Right lobe of liver (tissue), 6 donors: ENCODE data around the gene IGFBP5. TPM values are rescaled to one million over a fixed set of nuclear protein-coding genes. Genes with fewer than 3 reads are reported as not detected.

Experiments used
- ATAC-seq, 4 donors: fragments of 200-7000 bp; cut with Tn5 transposase; one replicate each; pipeline ENCODE4 v1.9.1; 2020; ENCODE audit warnings: mild to moderate bottlenecking in 4 of 4, moderate library complexity in 4 of 4
- DNase-seq, 3 donors: peaks; one replicate each; pipeline ENCODE4 v3.0.0-alpha.2; 2020
- H3K27ac ChIP-seq, 3 donors: fragments of 200-600 bp; one replicate each; pipeline ENCODE4 v1.8.0; 2022
- H3K27me3 ChIP-seq, 2 donors: fragments of 200-600 bp; one replicate each; pipeline ENCODE4 v1.8.0; 2022
- H3K36me3 ChIP-seq, 4 donors: fragments of 200-600 bp; sonication (generic) in 1 of 4; one replicate each; pipeline versions ENCODE4 v1.5.1 to v1.8.0; 2017 to 2022; ENCODE audit warnings: control low read depth in 1 of 4
- H3K4me1 ChIP-seq, 4 donors: fragments of 200-600 bp; sonication (generic) in 1 of 4; one replicate each; pipeline versions ENCODE4 v1.5.1 to v1.8.0; 2017 to 2022; ENCODE audit warnings: control low read depth in 1 of 4
- H3K4me3 ChIP-seq, 3 donors: fragments of 200-600 bp; one replicate each; pipeline ENCODE4 v1.8.0; 2022
- H3K9me3 ChIP-seq, 4 donors: fragments of 200-600 bp; sonication (generic) in 1 of 4; one replicate each; pipeline versions ENCODE4 v1.5.1 to v1.8.0; 2017 to 2022; ENCODE audit warnings: control low read depth in 1 of 4
- CTCF ChIP-seq, 4 donors: fragments of 200-600 bp in 3 of 4; fragments of 450-650 bp in 1 of 4; IDR thresholded peaks; one replicate each; pipeline versions ENCODE4 v1.5.1 to v1.8.0; 2016 to 2022; ENCODE audit warnings: antibody characterized with exemption in 4 of 4, mild to moderate bottlenecking in 2 of 4
- POLR2A ChIP-seq: fragments of 450-650 bp; IDR thresholded peaks from one replicate; pipeline ENCODE4 v1.6.1; 2017; ENCODE audit warnings: antibody characterized with exemption, mild to moderate bottlenecking
- WGBS: methylation state at CpG from one replicate; pipeline ENCODE4 v1.1.6; 2018; ENCODE audit warnings: low coverage, low lambda C conversion rate; ENCODE audit not compliant: insufficient coverage; ENCODE audit errors: missing lambda C conversion rate; 5-methylcytosine and 5-hydroxymethylcytosine counted together
- intact Hi-C, 2 donors: fragments of 100-400 bp; cut with DNase I; formaldehyde crosslinking; loops; one replicate each; pipeline versions ENCODE4 v1.11.2 to v1.14.1; 2022
- total RNA-seq, 6 experiments: library from RNA; depleted of rRNA in 2 of 6; stranded (reverse); fragments of >200 nt in 2 of 6; fragmentation: NEBNext Ultra II Directional in 3 of 6; extraction: Animal tissue kit (Norgen Biotek cat#: 25700) in 3 of 6; gene quantifications; one replicate each; pipeline versions ENCODE4 v1.1.0 to v1.2.4, GENCODE V29; 2016 to 2023
- donor health status: DM: no; HTN: yes; CAD: no.
- donor health status: DM: no; HTN: no; CAD: no.
- donor health status: DM: no; HTN: no; CAD: no.
- donor health status: DM: no; HTN: yes; CAD: no.
- donor health status: DM: no; HTN: yes; CAD: no.

Gene IGFBP5
- total RNA-seq, 6 experiments from 2014 or later = 13.7 to 76.0 (median 30.9) TPM

- H3K36me3 ChIP-seq = no peaks in the 10 kb centered on the region
- intact Hi-C loops = loop anchor here in 1 of 2 donors (10.0 kb wide), 3 partner anchors 475 to 1035 kb away; no protein-coding TSS in a partner anchor
- 80% methylated on average over 4 of the region's 14 CpGs for WGBS
- H3K9me3 ChIP-seq = no peaks in the 10 kb centered on the region
- no peak overlapping the region for H3K27ac ChIP-seq
- no peaks in the 10 kb centered on the region for H3K4me1 ChIP-seq
- no peak for DNase-seq
- no peak overlapping the region for H3K4me3 ChIP-seq
- TF ChIP-seq CTCF (IDR thresholded peaks at IDR 0.05) (no peak), POLR2A (no peak)
- H3K27me3 ChIP-seq = no peaks in the 10 kb centered on the region
- ATAC-seq = peak in 1 of 4 donors; percentile 9
Observed at GRCh38 chr2:216679658-216680024, 15.7 kb downstream of the IGFBP5 start.

GRCh38 chr2:216678813-216679657 lies 16.3 kb downstream of the IGFBP5 start:
- 80% methylated on average over 10 of the region's 21 CpGs for WGBS
- TF ChIP-seq CTCF (IDR thresholded peaks at IDR 0.05) (no peak), POLR2A (no peak)
- Histone ChIP-seq H3K9me3 (no peaks in the 10 kb centered on the region), H3K4me1 (no peaks in the 10 kb centered on the region), H3K4me3 (no peak overlapping the region), H3K27ac (no peak overlapping the region), H3K27me3 (no peaks in the 10 kb centered on the region), H3K36me3 (no peaks in the 10 kb centered on the region)
- intact Hi-C loops = loop anchor here in 1 of 2 donors (10.0 kb wide), 1 partner anchor 1036 kb away; no protein-coding TSS in a partner anchor
- ATAC-seq = no peak
- no peak for DNase-seq

- TF ChIP-seq POLR2A (no peak), CTCF (IDR thresholded peaks at IDR 0.05) (no peak)
- Histone ChIP-seq H3K4me3 (no peak overlapping the region), H3K27me3 (no peaks in the 10 kb centered on the region), H3K9me3 (no peaks in the 10 kb centered on the region), H3K27ac (no peak overlapping the region), H3K36me3 (no peaks in the 10 kb centered on the region), H3K4me1 (no peaks in the 10 kb centered on the region)
- DNase-seq (no peak), ATAC-seq (no peak)
- intact Hi-C loops = loop anchor here in 1 of 2 donors (10.0 kb wide), 1 partner anchor 1037 kb away; no protein-coding TSS in a partner anchor
- 100% methylated on average over 3 of the region's 12 CpGs for WGBS
Observed at GRCh38 chr2:216678098-216678465, 17.3 kb downstream of the IGFBP5 start.

GRCh38 chr2:216677439-216678097 lies 17.8 kb downstream of the IGFBP5 start:
- TF ChIP-seq CTCF (IDR thresholded peaks at IDR 0.05) (no peak), POLR2A (no peak)
- intact Hi-C loops = loop anchor here in 1 of 2 donors (10.0 kb wide), 1 partner anchor 1037 kb away; no protein-coding TSS in a partner anchor
- Histone ChIP-seq H3K36me3 (no peaks in the 10 kb centered on the region), H3K27me3 (no peaks in the 10 kb centered on the region), H3K4me1 (no peaks in the 10 kb centered on the region), H3K4me3 (no peak overlapping the region), H3K9me3 (no peaks in the 10 kb centered on the region), H3K27ac (no peak overlapping the region)
- DNase-seq (no peak), ATAC-seq (no peak)
- 73% methylated on average over 8 of the region's 9 CpGs for WGBS
